ENCODE results near the gene F11R.

Gene F11R

DNA sequence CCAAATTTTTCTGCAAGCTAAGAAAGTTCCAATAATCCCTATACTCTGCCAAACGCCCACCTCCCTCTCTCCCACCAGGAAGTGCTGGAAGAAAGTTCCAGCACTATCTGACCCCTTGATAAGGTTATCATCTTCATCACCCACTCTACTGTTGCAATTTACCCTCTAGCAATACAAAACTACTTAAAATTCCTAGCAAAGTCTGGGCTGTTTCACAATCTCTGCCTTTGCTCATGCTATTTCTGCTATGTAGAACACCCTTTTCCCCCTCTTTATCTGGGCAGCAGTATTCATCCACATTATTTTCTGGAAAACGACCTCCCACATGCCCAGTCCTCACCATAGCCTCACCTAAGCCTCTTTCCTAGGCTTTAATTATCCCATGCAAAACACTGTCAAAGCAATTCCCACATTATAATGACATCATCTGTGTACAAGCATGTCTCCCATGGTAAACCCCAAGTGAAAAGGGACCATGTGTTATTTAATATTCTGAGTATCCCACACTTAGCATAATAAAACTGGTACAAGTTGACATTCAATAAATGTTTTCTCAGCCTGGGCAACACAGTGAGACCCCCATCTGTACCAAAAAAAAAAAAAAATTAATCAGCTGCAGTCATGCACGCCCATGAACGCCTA is 12.0 kb downstream of the F11R start (continued):
- no peak for TF ChIP-seq AEBP2 (tag by site-specific recombination; IDR thresholded peaks at IDR 0.05; ENCODE audit: borderline replicate concordance)
- TF ChIP-seq ZNF335 (tag by site-specific recombination; conservative IDR thresholded peaks at IDR 0.05) = peak; percentile 62
- no peak for TF ChIP-seq ZBTB1 (tag by site-specific recombination; IDR thresholded peaks at IDR 0.05)
- no peak for TF ChIP-seq RBAK (tag by site-specific recombination; IDR thresholded peaks at IDR 0.05)
- no peak for TF ChIP-seq ZNF548 (tag by site-specific recombination; IDR thresholded peaks at IDR 0.05)
- TF ChIP-seq KLF10 (tag by site-specific recombination; IDR thresholded peaks at IDR 0.05) = no peak
- TF ChIP-seq ZNF223 (tag by site-specific recombination; IDR thresholded peaks at IDR 0.05) = no peak
- TF ChIP-seq MYNN (tag by site-specific recombination; IDR thresholded peaks at IDR 0.05; ENCODE audit: borderline replicate concordance) = no peak
- TF ChIP-seq, protein P1, sequence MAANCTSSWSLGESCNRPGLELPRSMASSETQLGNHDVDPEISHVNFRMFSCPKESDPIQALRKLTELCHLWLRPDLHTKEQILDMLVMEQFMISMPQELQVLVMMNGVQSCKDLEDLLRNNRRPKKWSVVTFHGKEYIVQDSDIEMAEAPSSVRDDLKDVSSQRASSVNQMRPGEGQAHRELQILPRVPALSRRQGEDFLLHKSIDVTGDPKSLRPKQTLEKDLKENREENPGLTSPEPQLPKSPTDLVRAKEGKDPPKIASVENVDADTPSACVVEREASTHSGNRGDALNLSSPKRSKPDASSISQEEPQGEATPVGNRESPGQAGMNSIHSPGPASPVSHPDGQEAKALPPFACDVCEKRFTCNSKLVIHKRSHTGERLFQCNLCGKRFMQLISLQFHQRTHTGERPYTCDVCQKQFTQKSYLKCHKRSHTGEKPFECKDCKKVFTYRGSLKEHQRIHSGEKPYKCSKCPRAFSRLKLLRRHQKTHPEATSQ (tag by site-specific recombination; IDR thresholded peaks at IDR 0.05) = no peak
- TF ChIP-seq ZNF23 (tag by site-specific recombination; IDR thresholded peaks at IDR 0.05; ENCODE audit: borderline replicate concordance) = no peak
- no peak for TF ChIP-seq ZNF670 (tag by site-specific recombination; IDR thresholded peaks at IDR 0.05; ENCODE audit: low read depth)
- TF ChIP-seq OSR2 (tag by site-specific recombination; IDR thresholded peaks at IDR 0.05) = no peak
- TF ChIP-seq ZNF514 (tag by site-specific recombination; IDR thresholded peaks at IDR 0.05) = no peak
- no peak for TF ChIP-seq ZNF645 (tag by site-specific recombination; IDR thresholded peaks at IDR 0.05)
- no peak for TF ChIP-seq GLIS2 (tag by site-specific recombination; IDR thresholded peaks at IDR 0.05)
- TF ChIP-seq ATF2 (tag by site-specific recombination; IDR thresholded peaks at IDR 0.05; ENCODE audit: low read depth) = peak; percentile 90
- TF ChIP-seq ZNF473 (tag by site-specific recombination; IDR thresholded peaks at IDR 0.05) = no peak
- TF ChIP-seq ZNF155 (tag by site-specific recombination; IDR thresholded peaks at IDR 0.05) = no peak
- TF ChIP-seq KLF17 (tag by site-specific recombination; IDR thresholded peaks at IDR 0.05) = no peak
- no peak for TF ChIP-seq ZNF394 (tag by site-specific recombination; IDR thresholded peaks at IDR 0.05; ENCODE audit: borderline replicate concordance)
- TF ChIP-seq ZIC2 (tag by site-specific recombination; IDR thresholded peaks at IDR 0.05) = no peak
- peak; percentile 86 for TF ChIP-seq SP7 (tag by site-specific recombination; IDR thresholded peaks at IDR 0.05)
- no peak for TF ChIP-seq ZNF785 (tag by site-specific recombination; IDR thresholded peaks at IDR 0.05)
- TF ChIP-seq PRDM10 (tag by site-specific recombination; IDR thresholded peaks at IDR 0.05) = peak; percentile 50
- no peak for TF ChIP-seq ZNF560 (tag by site-specific recombination; IDR thresholded peaks at IDR 0.05; ENCODE audit: borderline replicate concordance)
- TF ChIP-seq TSHZ1 (tag by site-specific recombination; IDR thresholded peaks at IDR 0.05; ENCODE audit: borderline replicate concordance) = no peak
